PFSK-1 (cell line): Measurements from ENCODE around the gene VPS35L.
A peak's percentile ranks its signal among the peaks of the same experiment; 100 is the strongest.

Source experiments
- FOXP2 ChIP-seq: optimal IDR thresholded peaks from 2 replicates; pipeline ENCODE3; 2011; ENCODE audit warnings: borderline replicate concordance, control low read depth, inconsistent platforms; ENCODE audit not compliant: insufficient read depth; ENCODE audit errors: extremely low read length, extremely low read depth
- POLR2AphosphoS5 ChIP-seq: IDR thresholded peaks from 2 replicates; pipeline ENCODE4 v1.6.1; 2012; ENCODE audit warnings: low read depth, mild to moderate bottlenecking, control low read depth, low read length, moderate library complexity
- SIN3A ChIP-seq: IDR thresholded peaks from 2 replicates; pipeline ENCODE4 v1.6.1; 2012; ENCODE audit warnings: mild to moderate bottlenecking, low read length, moderate library complexity, borderline replicate concordance; ENCODE audit not compliant: insufficient read depth
- TAF1 ChIP-seq: IDR thresholded peaks from 2 replicates; pipeline ENCODE4 v1.6.1; 2012; ENCODE audit warnings: low read length, control low read depth, borderline replicate concordance; ENCODE audit not compliant: insufficient read depth
- TF ChIP-seq, protein P1 (sequence below), 2 experiments: IDR thresholded peaks; 2 replicates each; pipeline versions ENCODE4 v1.6.1 to v1.8.0; 2011 to 2012; ENCODE audit warnings: low read depth in 2 of 2, low read length in 2 of 2, control low read depth in 1 of 2, inconsistent platforms in 1 of 2, mild to moderate bottlenecking in 1 of 2, moderate library complexity in 1 of 2; ENCODE audit not compliant: insufficient read depth in 1 of 2

The VPS35L gene

DNA sequence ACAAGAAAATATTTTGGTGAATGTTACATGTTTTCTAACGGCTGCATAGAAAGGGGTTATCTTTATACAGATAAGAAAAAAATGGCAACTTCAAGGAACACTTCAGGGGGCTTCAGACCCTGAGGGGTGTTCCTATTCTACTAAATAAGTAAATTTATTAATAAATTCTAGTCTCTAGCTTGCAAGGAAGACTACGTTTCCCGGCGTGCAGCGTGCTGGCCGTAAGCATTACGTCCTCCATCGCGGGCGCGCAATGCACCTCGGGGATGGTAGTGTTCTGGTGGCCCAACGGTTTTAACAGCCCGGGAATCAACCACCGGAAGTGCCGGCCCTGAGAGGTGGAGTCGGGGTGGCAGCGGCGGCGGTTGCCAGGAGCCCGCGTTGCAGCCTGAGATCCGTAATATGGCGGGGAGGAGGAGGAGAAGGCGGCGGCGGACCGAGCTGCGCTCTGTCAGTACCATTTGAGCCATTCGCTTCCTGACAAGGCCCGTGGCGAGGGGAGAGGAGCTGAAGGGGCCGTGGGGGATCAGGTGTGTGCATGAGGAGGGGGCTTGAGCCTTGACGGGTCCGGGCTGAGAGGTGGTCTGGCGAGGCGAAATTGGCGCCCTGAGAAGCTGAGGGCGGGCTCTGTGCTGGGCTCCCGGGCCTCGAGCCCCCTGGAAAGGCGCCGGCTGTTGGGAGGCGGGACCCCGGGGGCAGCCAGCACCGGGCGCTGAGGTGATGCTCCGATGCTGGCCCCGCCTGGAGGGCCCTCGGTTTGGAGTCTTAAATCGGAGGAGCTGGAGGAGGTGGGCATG is 31.7 kb upstream of the VPS35L start, which contains the start of gene CCP110:
TSS of gene CCP110 (plus strand) at position 384 of the 797 bp plus-strand sequence. CDS start 3,940 bp downstream, outside the sequence.
- TF ChIP-seq SIN3A (0 out of 2 replicates have a peak, but pooled peaks have one; percentile 67), POLR2AphosphoS5 (peak; percentile 33; the same call in 1 of the 2 replicates), FOXP2 (peak; percentile 61)
- TF ChIP-seq, protein P1, sequence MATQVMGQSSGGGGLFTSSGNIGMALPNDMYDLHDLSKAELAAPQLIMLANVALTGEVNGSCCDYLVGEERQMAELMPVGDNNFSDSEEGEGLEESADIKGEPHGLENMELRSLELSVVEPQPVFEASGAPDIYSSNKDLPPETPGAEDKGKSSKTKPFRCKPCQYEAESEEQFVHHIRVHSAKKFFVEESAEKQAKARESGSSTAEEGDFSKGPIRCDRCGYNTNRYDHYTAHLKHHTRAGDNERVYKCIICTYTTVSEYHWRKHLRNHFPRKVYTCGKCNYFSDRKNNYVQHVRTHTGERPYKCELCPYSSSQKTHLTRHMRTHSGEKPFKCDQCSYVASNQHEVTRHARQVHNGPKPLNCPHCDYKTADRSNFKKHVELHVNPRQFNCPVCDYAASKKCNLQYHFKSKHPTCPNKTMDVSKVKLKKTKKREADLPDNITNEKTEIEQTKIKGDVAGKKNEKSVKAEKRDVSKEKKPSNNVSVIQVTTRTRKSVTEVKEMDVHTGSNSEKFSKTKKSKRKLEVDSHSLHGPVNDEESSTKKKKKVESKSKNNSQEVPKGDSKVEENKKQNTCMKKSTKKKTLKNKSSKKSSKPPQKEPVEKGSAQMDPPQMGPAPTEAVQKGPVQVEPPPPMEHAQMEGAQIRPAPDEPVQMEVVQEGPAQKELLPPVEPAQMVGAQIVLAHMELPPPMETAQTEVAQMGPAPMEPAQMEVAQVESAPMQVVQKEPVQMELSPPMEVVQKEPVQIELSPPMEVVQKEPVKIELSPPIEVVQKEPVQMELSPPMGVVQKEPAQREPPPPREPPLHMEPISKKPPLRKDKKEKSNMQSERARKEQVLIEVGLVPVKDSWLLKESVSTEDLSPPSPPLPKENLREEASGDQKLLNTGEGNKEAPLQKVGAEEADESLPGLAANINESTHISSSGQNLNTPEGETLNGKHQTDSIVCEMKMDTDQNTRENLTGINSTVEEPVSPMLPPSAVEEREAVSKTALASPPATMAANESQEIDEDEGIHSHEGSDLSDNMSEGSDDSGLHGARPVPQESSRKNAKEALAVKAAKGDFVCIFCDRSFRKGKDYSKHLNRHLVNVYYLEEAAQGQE (IDR thresholded peaks at IDR 0.05; ENCODE audit: insufficient read depth in 1 of 2, low read depth in 2 of 2, low read length in 2 of 2), result no peak

DNA sequence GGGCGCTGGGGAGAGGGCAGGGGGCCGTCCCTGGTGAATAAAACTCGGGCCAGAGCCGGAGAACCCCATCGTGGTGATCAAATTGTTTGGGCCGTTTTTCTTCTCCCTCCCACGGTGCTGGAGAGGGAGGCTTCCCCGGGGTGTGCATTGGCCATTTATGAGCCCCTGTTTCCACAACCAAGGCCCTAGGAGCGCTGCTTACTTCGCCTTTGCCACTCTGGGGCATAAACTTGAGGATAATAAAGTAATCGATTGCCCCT is 31.2 kb upstream of the VPS35L start:
- TF ChIP-seq TAF1 (no peak), SIN3A (no peak), POLR2AphosphoS5 (no peak), FOXP2 (no peak)
- TF ChIP-seq, protein P1 (IDR thresholded peaks at IDR 0.05; ENCODE audit: insufficient read depth in 1 of 2, low read depth in 2 of 2, low read length in 2 of 2), result no peak

DNA sequence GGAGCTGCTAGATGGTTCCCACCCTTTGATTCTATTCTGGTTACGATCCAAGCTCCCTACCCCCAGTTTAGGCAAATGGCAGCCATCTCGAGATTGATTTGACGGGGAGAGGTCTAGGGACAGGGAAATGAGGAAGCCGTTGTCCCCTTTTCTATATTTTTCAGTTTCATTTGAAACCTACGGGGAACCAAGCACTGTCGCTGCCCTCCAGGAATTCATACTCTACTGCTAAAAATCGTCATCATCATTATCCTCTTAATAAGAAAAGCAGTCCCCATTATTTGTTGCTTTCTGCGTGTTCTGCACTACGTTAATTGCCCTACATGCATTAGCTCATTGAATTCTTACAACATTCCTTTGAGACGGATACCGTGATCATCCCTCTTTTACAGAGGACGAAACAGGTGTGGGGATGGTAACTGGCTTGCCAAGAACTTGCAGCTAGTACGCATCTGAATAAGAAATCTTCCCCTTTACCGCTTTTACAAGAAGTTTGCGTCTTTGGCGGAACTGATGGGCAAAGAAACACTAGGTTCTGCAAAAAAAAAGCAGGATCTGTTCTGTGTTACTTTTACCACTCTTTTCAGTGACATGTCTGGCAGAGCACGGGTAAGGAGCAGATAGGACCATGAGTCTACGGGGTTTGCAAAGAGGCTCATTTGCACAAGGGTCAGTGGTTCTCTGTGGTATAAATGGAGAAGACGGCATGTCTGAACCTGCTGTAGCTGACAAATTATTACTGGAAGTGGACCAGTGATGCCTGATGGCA is 30.7 kb upstream of the VPS35L start:
- TF ChIP-seq FOXP2 (no peak), SIN3A (no peak), TAF1 (no peak), POLR2AphosphoS5 (no peak)
- TF ChIP-seq, protein P1 (IDR thresholded peaks at IDR 0.05; ENCODE audit: insufficient read depth in 1 of 2, low read depth in 2 of 2, low read length in 2 of 2), result no peak

DNA sequence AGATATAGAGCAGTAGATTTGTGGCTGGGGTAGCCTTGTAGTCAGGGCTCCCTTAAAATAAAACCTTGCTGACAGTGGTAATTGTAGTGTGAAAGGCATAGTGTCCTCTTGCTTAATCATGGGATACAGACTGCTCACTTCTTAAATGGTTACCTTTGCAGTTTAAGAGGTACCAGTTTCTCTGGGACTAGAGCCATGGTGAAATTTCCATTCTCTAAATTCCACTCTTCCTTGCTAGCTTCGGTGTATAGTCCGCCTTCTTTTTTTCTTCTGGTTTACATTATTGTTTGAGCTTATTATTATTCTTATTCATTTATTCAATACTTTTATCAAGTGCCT is 30.1 kb upstream of the VPS35L start:
- no peak for TF ChIP-seq TAF1
- TF ChIP-seq SIN3A, result no peak
- TF ChIP-seq FOXP2, result no peak
- TF ChIP-seq, protein P1 (IDR thresholded peaks at IDR 0.05; ENCODE audit: insufficient read depth in 1 of 2, low read depth in 2 of 2, low read length in 2 of 2), result no peak
- TF ChIP-seq POLR2AphosphoS5, result no peak
